SJCRH30 (cell line): ENCODE results near the gene TM9SF4. TPM values are rescaled to one million over a fixed set of nuclear protein-coding genes. Genes with fewer than 3 reads are reported as not detected.

Source experiments
- DNase-seq, 2 experiments: peaks; one replicate each; pipeline ENCODE4 v3.0.0-alpha.2; 2015 to 2020
- H3K27ac ChIP-seq: fragments of 250-450 bp; sonication (Bioruptor Pico); 2 replicates; pipeline ENCODE4 v1.5.1; 2020; ENCODE audit warnings: mild to moderate bottlenecking, moderate library complexity
- H3K27me3 ChIP-seq: fragments of 250-450 bp; sonication (Bioruptor Pico); 2 replicates; pipeline ENCODE4 v1.5.1; 2020; ENCODE audit warnings: mild to moderate bottlenecking, moderate library complexity
- H3K36me3 ChIP-seq: fragments of 250-450 bp; sonication (Bioruptor Pico); 2 replicates; pipeline ENCODE4 v1.5.1; 2020; ENCODE audit warnings: mild to moderate bottlenecking, moderate library complexity
- H3K4me1 ChIP-seq: fragments of 250-450 bp; sonication (Bioruptor Pico); 2 replicates; pipeline ENCODE4 v1.5.1; 2020; ENCODE audit warnings: mild to moderate bottlenecking, moderate library complexity
- H3K4me3 ChIP-seq: fragments of 250-450 bp; sonication (Bioruptor Pico); 2 replicates; pipeline ENCODE4 v1.5.1; 2020; ENCODE audit warnings: mild to moderate bottlenecking, moderate library complexity
- H3K9me3 ChIP-seq: fragments of 250-450 bp; sonication (Bioruptor Pico); replicated peaks from 2 replicates; pipeline ENCODE4 v1.5.1; 2020; ENCODE audit warnings: mild to moderate bottlenecking, moderate library complexity
- total RNA-seq: library from RNA; depleted of rRNA; stranded (reverse); fragments of >200 nt; shearing (Covaris generic); gene quantifications from 2 replicates; pipeline ENCODE4 v1.2.3, GENCODE V29; 2014

TM9SF4 gene
- total RNA-seq, 1 experiment from 2014 or later, result 40.0 TPM

DNA sequence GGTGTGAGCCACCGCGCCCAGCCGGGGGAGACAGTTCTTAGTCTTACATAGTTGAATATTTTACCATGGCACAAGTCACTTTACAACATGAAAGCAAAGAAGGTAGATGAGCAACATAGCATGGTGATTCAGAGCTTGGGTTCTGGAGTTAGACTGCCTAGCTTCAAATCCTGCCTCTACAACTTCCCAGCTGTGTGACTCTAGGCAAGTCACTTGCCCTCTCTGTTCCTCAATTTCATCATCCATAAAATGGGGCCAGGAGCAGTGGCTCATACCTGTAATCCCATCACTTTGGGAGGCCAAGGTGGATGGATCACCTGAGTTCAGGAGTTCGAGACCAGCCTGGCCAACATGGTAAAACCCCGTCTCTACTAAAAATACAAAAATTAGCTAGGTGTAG lies 31.2 kb upstream of the TM9SF4 start:
- Histone ChIP-seq H3K36me3 (no peaks in the 10 kb centered on the region), H3K27me3 (peaks cover 18% of the 10 kb centered on the region; the same call in 1 of the 2 replicates), H3K9me3 (no peaks in the 10 kb centered on the region), H3K4me1 (no peaks in the 10 kb centered on the region), H3K27ac (no peak overlapping the region), H3K4me3 (no peak overlapping the region)
- no peak for DNase-seq

DNA sequence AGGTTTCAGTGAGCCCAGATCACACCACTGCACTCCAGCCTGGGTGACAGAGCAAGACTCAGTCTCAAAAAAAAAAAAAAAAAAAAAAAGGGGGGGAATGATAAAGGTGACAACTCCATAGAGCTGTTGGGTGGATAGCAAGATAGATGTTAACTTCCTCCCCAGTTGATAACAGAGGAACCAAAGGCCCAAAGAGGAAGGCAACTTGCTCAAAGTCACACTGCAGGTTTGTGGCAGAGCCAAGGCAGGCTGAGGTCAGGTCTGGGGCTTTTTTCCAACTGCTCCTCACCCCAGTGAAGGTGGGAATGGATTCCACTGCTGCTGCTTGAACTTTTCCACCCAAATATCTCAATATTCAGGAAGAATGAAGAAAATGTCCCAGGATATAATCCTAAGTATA lies 30.7 kb upstream of the TM9SF4 start:
- H3K27me3 ChIP-seq, result peaks cover 21% of the 10 kb centered on the region; the same call in 1 of the 2 replicates
- no peak overlapping the region for H3K27ac ChIP-seq
- H3K9me3 ChIP-seq, result no peaks in the 10 kb centered on the region
- no peaks in the 10 kb centered on the region for H3K36me3 ChIP-seq
- no peak for DNase-seq
- no peaks in the 10 kb centered on the region for H3K4me1 ChIP-seq
- H3K4me3 ChIP-seq, result no peak overlapping the region

GRCh38 chr20:32079655-32080109 lies 29.8 kb upstream of the TM9SF4 start:
- Histone ChIP-seq H3K4me3 (no peak overlapping the region), H3K4me1 (no peaks in the 10 kb centered on the region), H3K36me3 (no peaks in the 10 kb centered on the region), H3K27ac (no peak overlapping the region), H3K27me3 (peaks cover 26% of the 10 kb centered on the region; the same call in 1 of the 2 replicates), H3K9me3 (no peaks in the 10 kb centered on the region)
- no peak for DNase-seq

DNA sequence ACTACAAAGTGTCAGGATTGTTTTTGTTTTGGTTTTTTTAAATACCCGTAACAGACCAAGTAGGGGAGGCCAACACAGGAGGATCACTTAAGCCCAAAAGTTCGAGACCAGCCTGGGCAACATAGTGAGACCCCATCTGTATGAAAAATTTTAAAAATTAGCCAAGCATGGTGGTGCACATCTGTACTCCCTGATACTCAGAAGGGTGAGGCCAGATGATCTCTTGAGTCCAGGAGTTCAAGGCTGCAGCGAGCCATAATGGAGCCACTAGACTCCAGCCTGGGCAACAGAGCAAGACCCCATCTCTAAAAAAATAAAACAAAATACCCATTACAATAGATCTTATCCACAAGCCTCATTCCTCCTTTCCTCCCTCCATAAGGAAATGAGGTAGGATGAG lies 28.7 kb upstream of the TM9SF4 start:
- no peak overlapping the region for H3K4me3 ChIP-seq
- no peaks in the 10 kb centered on the region for H3K4me1 ChIP-seq
- no peak overlapping the region for H3K27ac ChIP-seq
- DNase-seq, result no peak
- no peaks in the 10 kb centered on the region for H3K9me3 ChIP-seq
- peaks cover 28% of the 10 kb centered on the region; the same call in 1 of the 2 replicates for H3K27me3 ChIP-seq
- H3K36me3 ChIP-seq, result no peaks in the 10 kb centered on the region

DNA sequence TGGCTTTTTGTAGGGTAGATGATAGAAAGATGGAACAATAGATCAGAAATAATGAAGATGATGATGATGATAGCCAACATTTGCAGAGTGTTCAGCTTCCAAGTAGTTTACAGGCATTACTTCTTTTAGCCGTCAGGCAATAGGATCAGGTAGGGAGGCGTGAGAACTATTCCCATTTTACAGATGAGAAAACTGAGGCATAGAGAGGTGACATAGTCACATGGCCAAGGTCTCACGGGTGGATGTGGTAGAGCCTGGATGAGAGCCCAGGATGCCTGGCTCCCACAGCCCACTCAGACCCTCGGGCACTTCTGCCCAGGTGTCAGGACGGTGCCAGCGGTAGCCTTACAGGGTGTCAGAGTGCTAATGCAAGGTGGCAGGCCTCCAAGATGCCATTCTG lies 26.0 kb upstream of the TM9SF4 start:
- peaks cover 28% of the 10 kb centered on the region; the same call in 1 of the 2 replicates for H3K27me3 ChIP-seq
- no peak overlapping the region for H3K27ac ChIP-seq

DNA sequence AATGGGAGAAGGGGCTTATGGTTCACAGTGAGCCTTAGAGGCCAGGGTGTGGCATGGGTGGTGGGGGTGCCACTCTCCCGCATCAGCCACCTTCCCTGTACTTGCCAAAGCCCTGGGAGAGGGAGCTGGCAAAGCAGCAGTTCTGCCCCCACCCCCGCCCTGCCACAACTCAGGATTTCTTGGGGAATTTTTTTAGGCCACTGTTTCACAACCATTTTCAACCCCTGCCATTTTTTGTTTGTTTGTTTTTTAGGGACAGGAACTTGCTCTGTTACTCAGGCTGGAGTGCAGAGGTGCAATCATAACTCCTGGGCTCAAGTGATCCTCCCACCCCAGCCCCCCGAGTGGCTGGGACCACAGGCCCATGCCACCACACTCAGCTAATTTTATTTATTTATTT lies 22.4 kb upstream of the TM9SF4 start:
- Histone ChIP-seq H3K36me3 (no peaks in the 10 kb centered on the region), H3K4me3 (no peak overlapping the region), H3K27me3 (peaks cover 24% of the 10 kb centered on the region), H3K4me1 (no peaks in the 10 kb centered on the region), H3K27ac (no peak overlapping the region), H3K9me3 (no peaks in the 10 kb centered on the region)
- no peak for DNase-seq

More for the DNA sequence above, 26.0 kb upstream of the TM9SF4 start:
- H3K4me1 ChIP-seq, result no peaks in the 10 kb centered on the region
- DNase-seq, result no peak
- no peaks in the 10 kb centered on the region for H3K9me3 ChIP-seq
- no peak overlapping the region for H3K4me3 ChIP-seq
- H3K36me3 ChIP-seq, result no peaks in the 10 kb centered on the region

GRCh38 chr20:32088759-32089158 lies 20.8 kb upstream of the TM9SF4 start:
- H3K27ac ChIP-seq, result no peak overlapping the region
- H3K27me3 ChIP-seq, result peaks cover 23% of the 10 kb centered on the region
- no peaks in the 10 kb centered on the region for H3K36me3 ChIP-seq
- H3K9me3 ChIP-seq, result no peaks in the 10 kb centered on the region
- no peak overlapping the region for H3K4me3 ChIP-seq
- no peaks in the 10 kb centered on the region for H3K4me1 ChIP-seq
- no peak for DNase-seq

- peaks cover 24% of the 10 kb centered on the region for H3K27me3 ChIP-seq
- H3K27ac ChIP-seq, result no peak overlapping the region
- H3K36me3 ChIP-seq, result no peaks in the 10 kb centered on the region
- H3K9me3 ChIP-seq, result no peaks in the 10 kb centered on the region
- H3K4me1 ChIP-seq, result no peaks in the 10 kb centered on the region
- peak in 1 of 2 experiments; percentile 32 for DNase-seq
- H3K4me3 ChIP-seq, result no peak overlapping the region
These were observed 19.7 kb upstream of the TM9SF4 start for GRCh38 chr20:32089637-32090362.

- Histone ChIP-seq H3K9me3 (no peaks in the 10 kb centered on the region), H3K4me3 (no peak overlapping the region), H3K27ac (no peak overlapping the region), H3K36me3 (no peaks in the 10 kb centered on the region), H3K27me3 (peaks cover 31% of the 10 kb centered on the region), H3K4me1 (no peaks in the 10 kb centered on the region)
- DNase-seq, result peak; percentile 83 to 91
These were observed 17.6 kb upstream of the TM9SF4 start for GRCh38 chr20:32091888-32092346.

- Histone ChIP-seq H3K27ac (no peak overlapping the region), H3K4me1 (no peaks in the 10 kb centered on the region), H3K27me3 (peaks cover 27% of the 10 kb centered on the region), H3K4me3 (no peak overlapping the region), H3K36me3 (no peaks in the 10 kb centered on the region), H3K9me3 (no peaks in the 10 kb centered on the region)
- DNase-seq, result no peak
These were observed 10.7 kb upstream of the TM9SF4 start for GRCh38 chr20:32098786-32099185.

GRCh38 chr20:32108814-32109391 lies 611 bp upstream of the TM9SF4 start:
- no peaks in the 10 kb centered on the region for H3K9me3 ChIP-seq
- no peaks in the 10 kb centered on the region for H3K36me3 ChIP-seq
- peak overlapping the region; percentile 99 for H3K27ac ChIP-seq
- H3K4me3 ChIP-seq, result peak overlapping the region; percentile 94
- peaks cover 3% of the 10 kb centered on the region; the same call in 1 of the 2 replicates for H3K4me1 ChIP-seq
- no peaks in the 10 kb centered on the region for H3K27me3 ChIP-seq
- DNase-seq, result no peak

GRCh38 chr20:32110173-32110704 lies 725 bp downstream of the TM9SF4 start:
- peak overlapping the region; percentile 99 for H3K27ac ChIP-seq
- H3K4me3 ChIP-seq, result peak overlapping the region; percentile 94
- H3K36me3 ChIP-seq, result 0 out of 2 replicates have a peak, but pooled peaks cover 4% of the 10 kb centered on the region
- H3K9me3 ChIP-seq, result no peaks in the 10 kb centered on the region
- no peak for DNase-seq
- H3K27me3 ChIP-seq, result no peaks in the 10 kb centered on the region
- H3K4me1 ChIP-seq, result peaks cover 3% of the 10 kb centered on the region; the same call in 1 of the 2 replicates

GRCh38 chr20:32110727-32111126 lies 1.2 kb downstream of the TM9SF4 start:
- Histone ChIP-seq H3K4me3 (peak overlapping the region; percentile 94), H3K36me3 (0 out of 2 replicates have a peak, but pooled peaks cover 4% of the 10 kb centered on the region), H3K27me3 (no peaks in the 10 kb centered on the region), H3K27ac (no peak overlapping the region), H3K4me1 (peaks cover 3% of the 10 kb centered on the region; the same call in 1 of the 2 replicates), H3K9me3 (no peaks in the 10 kb centered on the region)
- no peak for DNase-seq

- H3K9me3 ChIP-seq, result no peaks in the 10 kb centered on the region
- no peak overlapping the region for H3K4me3 ChIP-seq
These were observed 1.7 kb downstream of the TM9SF4 start for GRCh38 chr20:32111156-32111686.

DNA sequence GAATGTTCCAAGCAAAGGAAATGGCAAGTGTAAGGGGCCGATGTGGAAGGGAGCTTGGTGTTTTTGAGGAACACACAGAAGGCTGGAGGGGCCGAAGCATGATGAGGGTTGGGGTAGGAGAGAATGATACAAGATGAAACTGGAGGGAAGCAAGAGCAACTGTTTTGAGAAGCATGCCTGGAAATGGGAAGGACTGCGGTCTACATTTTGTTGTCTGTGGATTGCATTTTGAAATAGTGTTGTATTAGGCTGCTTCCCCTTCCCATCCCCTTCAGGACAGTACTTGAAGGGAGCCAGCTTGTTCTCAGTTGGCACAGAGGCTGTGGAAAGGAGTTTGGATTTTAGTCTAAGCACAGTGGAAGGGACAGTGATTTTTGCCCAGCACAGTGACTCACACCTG lies 2.2 kb downstream of the TM9SF4 start:
- 0 out of 2 replicates have a peak, but pooled peaks cover 4% of the 10 kb centered on the region for H3K36me3 ChIP-seq
- H3K27me3 ChIP-seq, result no peaks in the 10 kb centered on the region
- no peak overlapping the region for H3K27ac ChIP-seq
- H3K4me3 ChIP-seq, result no peak overlapping the region
- DNase-seq, result no peak
- H3K9me3 ChIP-seq, result no peaks in the 10 kb centered on the region
- peaks cover 9% of the 10 kb centered on the region; the same call in 1 of the 2 replicates for H3K4me1 ChIP-seq

More at GRCh38 chr20:32111156-32111686, 1.7 kb downstream of the TM9SF4 start:
- no peak for DNase-seq
- H3K4me1 ChIP-seq, result peaks cover 6% of the 10 kb centered on the region; the same call in 1 of the 2 replicates
- H3K36me3 ChIP-seq, result 0 out of 2 replicates have a peak, but pooled peaks cover 4% of the 10 kb centered on the region
- H3K27ac ChIP-seq, result no peak overlapping the region
- H3K27me3 ChIP-seq, result no peaks in the 10 kb centered on the region
